HepG2 (cell line): ENCODE measurements around the gene POLR1D. TPM values are rescaled to one million over a fixed set of nuclear protein-coding genes. Genes with fewer than 3 reads are reported as not detected.
A peak's percentile ranks its signal among the peaks of the same experiment; 100 is the strongest.

Experiments
- ARNT ChIP-seq: fragments of 450-650 bp; IDR thresholded peaks from 2 replicates; pipeline ENCODE4 v1.6.1; 2017
- ATF2 ChIP-seq: sonication (generic); formaldehyde crosslinking; IDR thresholded peaks from 2 replicates; pipeline ENCODE4 v1.4.0; 2020; ENCODE audit warnings: missing genetic modification reagents
- ETV5 ChIP-seq: IDR thresholded peaks from 2 replicates; pipeline ENCODE4 v1.6.1; 2018; ENCODE audit warnings: missing biosample characterization, missing genetic modification reagents, inconsistent platforms, borderline replicate concordance
- HOXA3 ChIP-seq: sonication (generic); formaldehyde crosslinking; IDR thresholded peaks from 2 replicates; pipeline ENCODE4 v1.5.0; 2020; ENCODE audit warnings: missing genetic modification reagents
- MIXL1 ChIP-seq: IDR thresholded peaks from 2 replicates; pipeline ENCODE4 v1.6.1; 2016
- NCOA2 ChIP-seq: sonication (generic); formaldehyde crosslinking; IDR thresholded peaks from 2 replicates; pipeline ENCODE4 v1.8.0; 2022; ENCODE audit warnings: inconsistent platforms
- PLRG1 ChIP-seq: fragments of 450-650 bp; conservative IDR thresholded peaks from 2 replicates; pipeline ENCODE4 v1.6.1; 2016
- RARG ChIP-seq: sonication (generic); formaldehyde crosslinking; IDR thresholded peaks from 2 replicates; pipeline ENCODE4 v1.4.0; 2020; ENCODE audit warnings: low read depth, mild to moderate bottlenecking, missing genetic modification reagents
- SAP130 ChIP-seq: IDR thresholded peaks from 2 replicates; pipeline ENCODE4 v1.6.1; 2016; ENCODE audit warnings: low read depth
- SKI ChIP-seq: fragments of 450-650 bp; IDR thresholded peaks from one replicate; pipeline ENCODE4 v1.6.1; 2018; ENCODE audit warnings: mild to moderate bottlenecking; ENCODE audit not compliant: partially characterized antibody
- SOX6 ChIP-seq, 2 experiments: fragments of 450-650 bp in 1 of 2; sonication (generic) in 1 of 2; formaldehyde crosslinking in 1 of 2; IDR thresholded peaks; 2 replicates each; pipeline versions ENCODE4 v1.4.0 to v1.6.1; 2017 to 2020; ENCODE audit warnings: antibody characterized with exemption in 1 of 2, mild to moderate bottlenecking in 1 of 2, missing genetic modification reagents in 1 of 2
- SRSF4 ChIP-seq: fragments of 200-400 bp; formaldehyde crosslinking; IDR thresholded peaks from one replicate; pipeline ENCODE4 v1.6.1; 2018; ENCODE audit warnings: mild to moderate bottlenecking, low read depth, low read length, moderate library complexity; ENCODE audit not compliant: poor library complexity, severe bottlenecking
- TGIF2 ChIP-seq: IDR thresholded peaks from 2 replicates; pipeline ENCODE4 v1.6.1; 2016; ENCODE audit warnings: control low read depth, missing compliant biosample characterization
- ZNF30 ChIP-seq: sonication (generic); formaldehyde crosslinking; IDR thresholded peaks from 2 replicates; pipeline ENCODE4 v1.5.0; 2020; ENCODE audit warnings: mild to moderate bottlenecking, missing genetic modification reagents
- ZNF367 ChIP-seq: sonication (generic); formaldehyde crosslinking; IDR thresholded peaks from 2 replicates; pipeline ENCODE4 v1.4.0; 2020; ENCODE audit warnings: missing genetic modification reagents, borderline replicate concordance
- ZNF570 ChIP-seq: sonication (generic); formaldehyde crosslinking; IDR thresholded peaks from 2 replicates; pipeline ENCODE4 v1.4.0; 2020; ENCODE audit warnings: mild to moderate bottlenecking, missing genetic modification reagents, borderline replicate concordance
- ZNF580 ChIP-seq: IDR thresholded peaks from 2 replicates; pipeline ENCODE4 v1.6.1; 2016; ENCODE audit warnings: low read depth, borderline replicate concordance
- ZNF589 ChIP-seq: sonication (generic); formaldehyde crosslinking; conservative IDR thresholded peaks from 2 replicates; pipeline ENCODE4 v1.8.0; 2022; ENCODE audit warnings: mild to moderate bottlenecking, moderate library complexity, missing genetic modification reagents
- ZNF644 ChIP-seq: IDR thresholded peaks from 2 replicates; pipeline ENCODE4 v1.6.1; 2016; ENCODE audit warnings: low read depth
- ZNF740 ChIP-seq: sonication (generic); formaldehyde crosslinking; IDR thresholded peaks from 2 replicates; pipeline ENCODE4 v1.4.0; 2020; ENCODE audit warnings: missing genetic modification reagents
- ZNF75D ChIP-seq: sonication (generic); formaldehyde crosslinking; IDR thresholded peaks from 2 replicates; pipeline ENCODE4 v1.8.1; 2023; ENCODE audit warnings: missing genetic modification reagents, mild to moderate bottlenecking, borderline replicate concordance
- polyA plus RNA-seq, 8 experiments: library from polyadenylated mRNA; depleted of rRNA in 3 of 8; stranded (reverse) in 7 of 8; unstranded in 1 of 8; fragments of >200 nt; fragmentation: Illumina TruSeq in 4 of 8; extraction: Trizol in 4 of 8; gene quantifications; 2 replicates each; pipeline versions ENCODE4 v1.2.1 to v1.2.3, GENCODE V29; 2011 to 2016; ENCODE audit warnings: low read depth in 4 of 8, missing spikeins in 1 of 8, mixed read lengths in 1 of 8; ENCODE audit not compliant: insufficient read depth in 1 of 8
- total RNA-seq, 5 experiments: library from RNA; depleted of rRNA; stranded (reverse); fragments of >200 nt; fragmentation: Illumina TruSeq; extraction: Trizol; gene quantifications; 2 replicates each; pipeline ENCODE4 v1.2.3, GENCODE V29; 2016; ENCODE audit warnings: low read depth in 1 of 5
- TF ChIP-seq, protein P1 (sequence below): IDR thresholded peaks from 2 replicates; pipeline ENCODE4 v1.6.1; 2016; ENCODE audit warnings: low read depth, control low read depth
- TF ChIP-seq, protein P2 (sequence below): sonication (generic); formaldehyde crosslinking; IDR thresholded peaks from 2 replicates; pipeline ENCODE4 v1.9.0; 2022; ENCODE audit warnings: missing genetic modification reagents, mild to moderate bottlenecking, borderline replicate concordance
- TF ChIP-seq, protein P3 (sequence below): IDR thresholded peaks from 2 replicates; pipeline ENCODE4 v1.6.1; 2012; ENCODE audit warnings: low read depth, low read length, improper control_type of control experiment

The POLR1D gene
- total and polyA plus RNA-seq, 2 of the 13 experiments (the other 11 are each of a cell fraction or from before 2014, with no cell fraction given): 183 to 490 TPM

DNA sequence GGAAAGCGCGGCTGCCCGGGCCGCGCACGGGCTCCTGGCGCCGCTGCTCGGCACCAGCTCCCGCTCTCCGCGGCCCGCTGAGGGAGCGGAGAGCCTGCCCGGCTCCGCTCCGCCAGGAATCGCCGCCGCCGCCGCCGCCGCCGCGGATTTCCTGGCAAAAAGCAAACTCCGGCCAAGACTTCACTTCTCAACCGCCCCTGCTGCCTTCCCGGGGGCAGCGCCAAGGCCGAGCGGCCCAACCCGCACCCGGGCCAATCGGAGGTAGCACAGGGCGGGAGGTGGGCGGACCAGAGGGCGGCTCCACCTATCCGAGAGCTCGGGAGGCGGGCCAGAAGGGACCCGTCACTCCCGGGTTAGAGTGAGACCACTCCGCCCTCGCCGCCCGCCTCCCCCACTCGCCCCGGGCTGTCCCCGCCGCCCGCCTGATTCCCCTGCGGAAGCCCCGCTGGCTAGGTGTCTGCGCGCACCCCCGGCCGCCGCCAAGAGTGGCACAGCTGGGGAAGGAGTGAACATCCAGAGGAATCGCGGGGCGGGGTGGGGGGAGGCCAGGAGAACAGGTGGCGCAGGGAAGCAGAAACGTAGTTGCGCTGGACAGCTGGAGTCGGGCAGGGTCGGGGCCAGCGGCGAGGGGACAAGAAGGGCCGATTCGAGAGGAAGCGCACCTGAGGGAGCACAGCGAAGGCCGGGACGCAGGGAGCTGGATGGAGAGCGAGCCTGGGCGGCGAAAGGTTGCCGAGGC lies 1.1 kb upstream of the POLR1D start, which contains the start of gene LNX2 (continued):
- no peak for TF ChIP-seq ZNF589 (CRISPR knock-in tag)
- TF ChIP-seq, protein P1, sequence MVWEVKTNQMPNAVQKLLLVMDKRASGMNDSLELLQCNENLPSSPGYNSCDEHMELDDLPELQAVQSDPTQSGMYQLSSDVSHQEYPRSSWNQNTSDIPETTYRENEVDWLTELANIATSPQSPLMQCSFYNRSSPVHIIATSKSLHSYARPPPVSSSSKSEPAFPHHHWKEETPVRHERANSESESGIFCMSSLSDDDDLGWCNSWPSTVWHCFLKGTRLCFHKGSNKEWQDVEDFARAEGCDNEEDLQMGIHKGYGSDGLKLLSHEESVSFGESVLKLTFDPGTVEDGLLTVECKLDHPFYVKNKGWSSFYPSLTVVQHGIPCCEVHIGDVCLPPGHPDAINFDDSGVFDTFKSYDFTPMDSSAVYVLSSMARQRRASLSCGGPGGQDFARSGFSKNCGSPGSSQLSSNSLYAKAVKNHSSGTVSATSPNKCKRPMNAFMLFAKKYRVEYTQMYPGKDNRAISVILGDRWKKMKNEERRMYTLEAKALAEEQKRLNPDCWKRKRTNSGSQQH: no peak
- no peak for TF ChIP-seq SRSF4
- TF ChIP-seq ZNF367 (CRISPR knock-in tag): peak; percentile 24; the same call in 1 of the 2 replicates
- TF ChIP-seq HOXA3 (CRISPR knock-in tag): no peak; the same call in 1 of the 2 replicates
- no peak; the same call in 1 of the 2 replicates for TF ChIP-seq ZNF740
- TF ChIP-seq RARG: no peak
- TF ChIP-seq, protein P2, sequence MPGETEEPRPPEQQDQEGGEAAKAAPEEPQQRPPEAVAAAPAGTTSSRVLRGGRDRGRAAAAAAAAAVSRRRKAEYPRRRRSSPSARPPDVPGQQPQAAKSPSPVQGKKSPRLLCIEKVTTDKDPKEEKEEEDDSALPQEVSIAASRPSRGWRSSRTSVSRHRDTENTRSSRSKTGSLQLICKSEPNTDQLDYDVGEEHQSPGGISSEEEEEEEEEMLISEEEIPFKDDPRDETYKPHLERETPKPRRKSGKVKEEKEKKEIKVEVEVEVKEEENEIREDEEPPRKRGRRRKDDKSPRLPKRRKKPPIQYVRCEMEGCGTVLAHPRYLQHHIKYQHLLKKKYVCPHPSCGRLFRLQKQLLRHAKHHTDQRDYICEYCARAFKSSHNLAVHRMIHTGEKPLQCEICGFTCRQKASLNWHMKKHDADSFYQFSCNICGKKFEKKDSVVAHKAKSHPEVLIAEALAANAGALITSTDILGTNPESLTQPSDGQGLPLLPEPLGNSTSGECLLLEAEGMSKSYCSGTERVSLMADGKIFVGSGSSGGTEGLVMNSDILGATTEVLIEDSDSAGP: peak; percentile 58; the same call in 1 of the 2 replicates
- TF ChIP-seq NCOA2 (CRISPR knock-in tag): no peak
- TF ChIP-seq MIXL1: no peak; the same call in 1 of the 2 replicates
- TF ChIP-seq, protein P3, sequence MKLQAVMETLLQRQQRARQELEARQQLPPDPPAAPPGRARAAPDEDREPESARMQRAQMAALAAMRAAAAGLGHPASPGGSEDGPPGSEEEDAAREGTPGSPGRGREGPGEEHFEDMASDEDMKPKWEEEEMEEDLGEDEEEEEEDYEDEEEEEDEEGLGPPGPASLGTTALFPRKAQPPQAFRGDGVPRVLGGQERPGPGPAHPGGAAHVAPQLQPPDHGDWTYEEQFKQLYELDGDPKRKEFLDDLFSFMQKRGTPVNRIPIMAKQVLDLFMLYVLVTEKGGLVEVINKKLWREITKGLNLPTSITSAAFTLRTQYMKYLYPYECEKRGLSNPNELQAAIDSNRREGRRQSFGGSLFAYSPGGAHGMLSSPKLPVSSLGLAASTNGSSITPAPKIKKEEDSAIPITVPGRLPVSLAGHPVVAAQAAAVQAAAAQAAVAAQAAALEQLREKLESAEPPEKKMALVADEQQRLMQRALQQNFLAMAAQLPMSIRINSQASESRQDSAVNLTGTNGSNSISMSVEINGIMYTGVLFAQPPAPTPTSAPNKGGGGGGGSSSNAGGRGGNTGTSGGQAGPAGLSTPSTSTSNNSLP: no peak
- TF ChIP-seq ZNF644 (CRISPR knock-in tag): no peak
- no peak for TF ChIP-seq ZNF75D (CRISPR knock-in tag)
- no peak for TF ChIP-seq ARNT
- no peak for TF ChIP-seq ZNF580 (CRISPR knock-in tag)
- no peak for TF ChIP-seq ZNF570
- TF ChIP-seq ATF2 (CRISPR knock-in tag): no peak
- 0 out of 2 replicates have a peak, but pooled peaks have one; percentile 7 for TF ChIP-seq ETV5 (CRISPR knock-in tag)
- no peak for TF ChIP-seq TGIF2 (CRISPR knock-in tag)
- TF ChIP-seq SOX6 (IDR thresholded peaks at IDR 0.05): no peak
- no peak; the same call in 1 of the 2 replicates for TF ChIP-seq SOX6 (CRISPR knock-in tag; IDR thresholded peaks at IDR 0.05)
- no peak for TF ChIP-seq ZNF30 (CRISPR knock-in tag)
- TF ChIP-seq SKI: peak; percentile 55
- TF ChIP-seq PLRG1: no peak
- TF ChIP-seq SAP130 (CRISPR knock-in tag): no peak; the same call in none of the 2 replicates
